ENCODE results near the gene NFS1. TPM values are rescaled to one million over a fixed set of nuclear protein-coding genes. Genes with fewer than 3 reads are reported as not detected.
A peak's percentile ranks its signal among the peaks of the same experiment; 100 is the strongest.

NFS1 gene
- total and polyA plus RNA-seq, 2 experiments from 2014 or later: 38.1 to 48.5 TPM

DNA sequence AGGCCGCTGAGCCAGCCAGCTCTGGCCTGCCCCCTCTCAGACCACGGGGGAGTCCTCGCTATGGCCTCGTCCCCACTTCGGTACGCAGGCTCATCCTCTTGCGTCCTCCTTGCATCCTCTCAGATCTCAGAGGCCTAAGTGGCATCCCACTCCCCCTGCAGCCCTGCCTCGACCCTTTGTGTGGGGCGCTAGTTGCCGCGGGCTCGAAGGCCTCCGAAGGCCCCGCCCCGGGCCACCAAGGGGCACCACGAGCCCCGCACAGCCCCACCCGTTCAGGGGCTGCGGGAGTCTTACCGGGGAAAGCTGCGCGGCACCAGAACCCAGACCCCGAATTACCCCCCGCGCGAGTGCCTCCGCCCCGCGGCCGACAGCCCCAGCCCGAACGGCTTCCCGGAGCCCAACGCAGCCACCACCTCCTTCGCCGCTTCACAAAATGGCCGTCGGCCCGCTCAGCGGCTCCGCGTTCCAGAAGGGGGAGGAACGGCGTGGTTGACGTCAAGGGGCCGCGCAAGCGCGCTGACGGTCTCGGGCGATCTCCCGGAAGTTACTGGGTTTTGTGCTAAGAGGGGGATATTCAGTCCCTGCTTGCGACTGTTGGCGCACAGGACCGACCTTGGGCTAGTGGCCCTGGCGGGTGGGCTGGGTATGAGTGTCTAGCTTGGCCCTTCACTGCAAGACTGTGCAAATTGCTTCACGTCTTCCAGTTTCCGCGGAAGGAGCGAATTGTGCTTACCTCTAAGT, 34.5 kb downstream of the NFS1 start, which contains the start of the genes CPNE1 and RBM12:
Gene CPNE1 (minus strand): TSS at position 435 of the 741 bp plus-strand sequence. CDS start 31,977 bp downstream, outside the sequence.
Gene RBM12 (minus strand): TSS at position 435 of the 741 bp plus-strand sequence. CDS start 9,578 bp downstream, outside the sequence.
- TF ChIP-seq EZH2phosphoT487 (IDR thresholded peaks at IDR 0.05; ENCODE audit: low read depth, severe bottlenecking, unreplicated experiment) (no peak), EZH2 (IDR thresholded peaks at IDR 0.05; ENCODE audit: borderline replicate concordance) (no peak)
- TF ChIP-seq, protein P1, sequence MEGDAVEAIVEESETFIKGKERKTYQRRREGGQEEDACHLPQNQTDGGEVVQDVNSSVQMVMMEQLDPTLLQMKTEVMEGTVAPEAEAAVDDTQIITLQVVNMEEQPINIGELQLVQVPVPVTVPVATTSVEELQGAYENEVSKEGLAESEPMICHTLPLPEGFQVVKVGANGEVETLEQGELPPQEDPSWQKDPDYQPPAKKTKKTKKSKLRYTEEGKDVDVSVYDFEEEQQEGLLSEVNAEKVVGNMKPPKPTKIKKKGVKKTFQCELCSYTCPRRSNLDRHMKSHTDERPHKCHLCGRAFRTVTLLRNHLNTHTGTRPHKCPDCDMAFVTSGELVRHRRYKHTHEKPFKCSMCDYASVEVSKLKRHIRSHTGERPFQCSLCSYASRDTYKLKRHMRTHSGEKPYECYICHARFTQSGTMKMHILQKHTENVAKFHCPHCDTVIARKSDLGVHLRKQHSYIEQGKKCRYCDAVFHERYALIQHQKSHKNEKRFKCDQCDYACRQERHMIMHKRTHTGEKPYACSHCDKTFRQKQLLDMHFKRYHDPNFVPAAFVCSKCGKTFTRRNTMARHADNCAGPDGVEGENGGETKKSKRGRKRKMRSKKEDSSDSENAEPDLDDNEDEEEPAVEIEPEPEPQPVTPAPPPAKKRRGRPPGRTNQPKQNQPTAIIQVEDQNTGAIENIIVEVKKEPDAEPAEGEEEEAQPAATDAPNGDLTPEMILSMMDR (IDR thresholded peaks at IDR 0.05; ENCODE audit: poor library complexity): peak; percentile 4
- Histone ChIP-seq H3K4me1 (ENCODE audit: insufficient read depth) (peaks cover 15% of the 10 kb centered on the region), H2AFZ (peak within 1 kb of the TSS; percentile 81), H3K4me3 (peak within 1 kb of the TSS; percentile 94), H3K36me3 (replicated peaks; ENCODE audit: insufficient read depth, low read depth) (no peaks in the 10 kb centered on the region), H3K9me2 (replicated peaks; ENCODE audit: insufficient read depth) (no peaks in the 10 kb centered on the region), H3K27ac (peak within 1 kb of the TSS; percentile 94), H4K20me1 (ENCODE audit: insufficient read depth, poor library complexity, severe bottlenecking) (peaks cover 42% of the 10 kb centered on the region), H3K27me3 (no peaks in the 10 kb centered on the region), H3K79me2 (peaks cover 50% of the 10 kb centered on the region), H3K9me3 (ENCODE audit: low read depth) (no peaks in the 10 kb centered on the region), H3K4me2 (peak within 1 kb of the TSS; percentile 97)
- peak; percentile 96 for DNase-seq (ENCODE audit: low spot score)
- WGBS (ENCODE audit: low lambda C conversion rate, missing lambda C conversion rate): under 1% methylated on average over 49 of the region's 61 CpGs

DNA sequence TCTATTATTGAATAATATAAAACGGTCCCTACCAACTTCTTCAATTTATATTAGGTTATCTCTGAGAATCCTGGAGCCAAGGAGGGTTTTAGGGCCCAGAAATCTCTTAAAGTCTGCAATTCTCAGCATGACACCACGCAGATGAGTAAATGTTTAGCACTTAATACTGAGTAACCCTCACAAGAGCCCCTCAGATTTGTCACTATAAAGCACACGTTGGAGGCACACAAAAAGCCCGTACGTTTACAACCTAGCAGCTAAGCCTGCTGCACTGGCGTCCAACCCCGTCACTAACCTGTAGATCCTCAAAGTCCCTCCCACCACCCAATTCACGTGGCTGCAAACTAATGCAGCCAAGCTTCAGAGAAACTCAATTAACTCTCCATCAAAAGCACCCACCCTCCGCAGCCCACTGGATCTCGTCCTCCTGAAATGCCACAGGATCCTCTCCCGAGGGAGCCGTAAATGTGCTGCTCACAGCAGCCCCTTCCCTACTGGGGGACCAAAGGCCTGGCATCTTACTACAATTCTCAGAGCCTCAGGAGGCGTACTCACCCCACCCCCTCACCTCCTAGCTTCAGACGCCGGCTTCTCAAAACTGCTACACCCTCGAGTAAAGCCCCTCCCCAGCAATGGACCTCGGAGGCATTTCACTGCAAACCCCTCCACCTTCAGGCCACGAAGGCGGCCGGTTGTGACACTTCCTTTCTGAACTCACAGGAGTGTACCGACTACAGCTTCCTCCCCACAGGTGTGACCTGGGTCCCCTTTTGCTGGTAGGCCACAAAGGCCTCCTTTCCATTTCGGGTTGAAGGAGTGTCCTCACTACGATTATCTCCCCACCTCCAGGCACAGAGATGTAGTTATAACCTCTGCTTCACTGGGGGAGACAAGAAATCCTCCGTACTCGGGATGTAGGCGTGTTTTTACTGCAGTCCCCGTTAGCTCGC, 35.4 kb downstream of the NFS1 start:
- H3K79me2 ChIP-seq: peaks cover 58% of the 10 kb centered on the region
- peak; percentile 68 for DNase-seq (ENCODE audit: low spot score)
- H3K4me3 ChIP-seq: peak overlapping the region; percentile 94
- peak overlapping the region; percentile 36 for H2AFZ ChIP-seq
- no peaks in the 10 kb centered on the region for H3K36me3 ChIP-seq (replicated peaks; ENCODE audit: insufficient read depth, low read depth)
- H3K9me3 ChIP-seq (ENCODE audit: low read depth): no peaks in the 10 kb centered on the region
- peaks cover 50% of the 10 kb centered on the region for H4K20me1 ChIP-seq (ENCODE audit: insufficient read depth, poor library complexity, severe bottlenecking)
- H3K9me2 ChIP-seq (replicated peaks; ENCODE audit: insufficient read depth): no peaks in the 10 kb centered on the region
- peak overlapping the region; percentile 94 for H3K27ac ChIP-seq
- H3K4me1 ChIP-seq (ENCODE audit: insufficient read depth): peaks cover 23% of the 10 kb centered on the region
- WGBS (ENCODE audit: low lambda C conversion rate, missing lambda C conversion rate): 1% methylated on average over 28 of the region's 28 CpGs
- no peaks in the 10 kb centered on the region for H3K27me3 ChIP-seq
- TF ChIP-seq EZH2 (IDR thresholded peaks at IDR 0.05; ENCODE audit: borderline replicate concordance) (no peak), EZH2phosphoT487 (IDR thresholded peaks at IDR 0.05; ENCODE audit: low read depth, severe bottlenecking, unreplicated experiment) (no peak)
- TF ChIP-seq, protein P1 (IDR thresholded peaks at IDR 0.05; ENCODE audit: poor library complexity): no peak
- peak overlapping the region; percentile 97 for H3K4me2 ChIP-seq

DNA sequence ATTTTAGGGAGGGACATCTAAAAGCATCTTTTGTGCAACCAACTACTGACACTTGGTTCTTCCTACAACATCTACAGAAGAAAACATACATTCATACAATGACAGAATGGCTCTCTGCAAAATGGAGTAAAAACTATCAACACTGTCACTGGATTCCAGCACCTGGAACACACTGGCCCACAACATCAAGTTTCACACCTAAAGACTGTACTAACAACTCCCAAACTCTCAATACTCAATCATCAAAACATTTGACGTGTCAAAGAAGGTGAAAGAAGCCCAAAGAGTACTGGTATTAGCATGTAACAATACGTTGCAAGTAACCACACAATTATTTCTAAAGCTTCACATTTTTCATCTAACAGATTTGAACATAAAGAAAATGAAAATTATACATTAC, 36.6 kb downstream of the NFS1 start:
- Histone ChIP-seq H2AFZ (no peak overlapping the region), H3K4me3 (peak overlapping the region; percentile 94), H3K9me3 (ENCODE audit: low read depth) (no peaks in the 10 kb centered on the region), H4K20me1 (ENCODE audit: insufficient read depth, poor library complexity, severe bottlenecking) (peaks cover 63% of the 10 kb centered on the region), H3K79me2 (peaks cover 71% of the 10 kb centered on the region), H3K4me1 (ENCODE audit: insufficient read depth) (peaks cover 30% of the 10 kb centered on the region), H3K27ac (no peak overlapping the region), H3K27me3 (no peaks in the 10 kb centered on the region), H3K9me2 (replicated peaks; ENCODE audit: insufficient read depth) (no peaks in the 10 kb centered on the region), H3K36me3 (replicated peaks; ENCODE audit: insufficient read depth, low read depth) (no peaks in the 10 kb centered on the region), H3K4me2 (peak overlapping the region; percentile 97)
- TF ChIP-seq, protein P1 (IDR thresholded peaks at IDR 0.05; ENCODE audit: poor library complexity): no peak
- TF ChIP-seq EZH2phosphoT487 (IDR thresholded peaks at IDR 0.05; ENCODE audit: low read depth, severe bottlenecking, unreplicated experiment): no peak
- TF ChIP-seq EZH2 (IDR thresholded peaks at IDR 0.05; ENCODE audit: borderline replicate concordance): no peak
- DNase-seq (ENCODE audit: low spot score): no peak
- WGBS (ENCODE audit: low lambda C conversion rate, missing lambda C conversion rate): 21% methylated on average over 2 of the region's 2 CpGs
